Neutrophil (primary cell): ENCODE data around the gene SPAAR.

Source experiments
- H3K27ac ChIP-seq: fragments of 200-600 bp; sonication (generic); 2 replicates; pipeline ENCODE4 v1.5.1; 2016; ENCODE audit warnings: mild to moderate bottlenecking, moderate library complexity
- H3K27me3 ChIP-seq: fragments of 200-600 bp; sonication (generic); 2 replicates; pipeline ENCODE4 v1.6.0; 2016; ENCODE audit warnings: mild to moderate bottlenecking
- H3K36me3 ChIP-seq: fragments of 200-600 bp; sonication (generic); 2 replicates; pipeline ENCODE4 v1.5.1; 2017
- H3K4me1 ChIP-seq, 2 experiments: fragments of 200-600 bp in 1 of 2; sonication (generic) in 1 of 2; 1 replicate in 1 of 2; 2 replicates in 1 of 2; pipeline versions ENCODE4 v1.5.1 to v1.6.1; 2013 to 2016; ENCODE audit warnings: low read depth in 1 of 2, low read length in 1 of 2, mild to moderate bottlenecking in 1 of 2, moderate library complexity in 1 of 2; ENCODE audit not compliant: control insufficient read depth in 1 of 2, insufficient read depth in 1 of 2
- H3K4me3 ChIP-seq, 2 experiments: fragments of 200-600 bp in 1 of 2; sonication (generic) in 1 of 2; 1 replicate in 1 of 2; 2 replicates in 1 of 2; pipeline ENCODE4 v1.5.1; 2013 to 2016; ENCODE audit warnings: low read depth in 1 of 2, low read length in 1 of 2, mild to moderate bottlenecking in 1 of 2, moderate library complexity in 1 of 2
- H3K9me3 ChIP-seq: fragments of 200-600 bp; sonication (generic); 2 replicates; pipeline ENCODE4 v1.5.1; 2016
- TF ChIP-seq, protein P1 (sequence below): fragments of 200-600 bp; sonication (generic); IDR thresholded peaks from 2 replicates; pipeline ENCODE4 v1.5.1; 2016; ENCODE audit warnings: antibody characterized with exemption

Gene SPAAR

DNA sequence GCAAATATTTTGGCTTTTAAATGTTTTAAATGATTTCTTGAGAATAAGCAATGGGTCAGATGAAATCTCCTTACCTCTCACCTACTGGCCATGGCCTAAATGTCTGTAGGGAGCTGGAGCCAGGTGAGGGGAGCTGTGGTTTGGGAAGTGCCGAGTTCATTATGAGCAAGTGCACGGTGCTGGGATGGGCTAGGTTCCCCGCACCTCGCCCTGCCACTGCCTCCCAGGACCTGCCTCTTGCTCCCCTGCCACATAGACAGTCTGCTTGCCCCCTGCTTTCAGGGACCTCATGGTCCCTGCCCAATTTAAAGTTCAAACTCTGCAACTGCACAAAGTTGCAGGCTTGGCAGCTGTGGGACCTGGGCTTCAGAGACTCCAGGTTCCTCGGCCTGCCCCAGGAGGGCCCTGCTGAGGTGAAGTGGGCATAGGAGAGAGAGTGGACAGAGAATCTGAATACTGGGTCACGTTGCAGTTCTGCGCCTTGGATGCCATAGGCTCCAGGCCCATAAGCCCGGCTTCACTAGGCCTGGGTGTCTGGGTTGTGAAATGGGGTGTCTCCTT is 44.5 kb upstream of the SPAAR start:
- Histone ChIP-seq H3K27me3 (peaks cover 93% of the 10 kb centered on the region), H3K4me3 (no peak overlapping the region)
- TF ChIP-seq, protein P1, sequence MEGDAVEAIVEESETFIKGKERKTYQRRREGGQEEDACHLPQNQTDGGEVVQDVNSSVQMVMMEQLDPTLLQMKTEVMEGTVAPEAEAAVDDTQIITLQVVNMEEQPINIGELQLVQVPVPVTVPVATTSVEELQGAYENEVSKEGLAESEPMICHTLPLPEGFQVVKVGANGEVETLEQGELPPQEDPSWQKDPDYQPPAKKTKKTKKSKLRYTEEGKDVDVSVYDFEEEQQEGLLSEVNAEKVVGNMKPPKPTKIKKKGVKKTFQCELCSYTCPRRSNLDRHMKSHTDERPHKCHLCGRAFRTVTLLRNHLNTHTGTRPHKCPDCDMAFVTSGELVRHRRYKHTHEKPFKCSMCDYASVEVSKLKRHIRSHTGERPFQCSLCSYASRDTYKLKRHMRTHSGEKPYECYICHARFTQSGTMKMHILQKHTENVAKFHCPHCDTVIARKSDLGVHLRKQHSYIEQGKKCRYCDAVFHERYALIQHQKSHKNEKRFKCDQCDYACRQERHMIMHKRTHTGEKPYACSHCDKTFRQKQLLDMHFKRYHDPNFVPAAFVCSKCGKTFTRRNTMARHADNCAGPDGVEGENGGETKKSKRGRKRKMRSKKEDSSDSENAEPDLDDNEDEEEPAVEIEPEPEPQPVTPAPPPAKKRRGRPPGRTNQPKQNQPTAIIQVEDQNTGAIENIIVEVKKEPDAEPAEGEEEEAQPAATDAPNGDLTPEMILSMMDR: no peak

DNA sequence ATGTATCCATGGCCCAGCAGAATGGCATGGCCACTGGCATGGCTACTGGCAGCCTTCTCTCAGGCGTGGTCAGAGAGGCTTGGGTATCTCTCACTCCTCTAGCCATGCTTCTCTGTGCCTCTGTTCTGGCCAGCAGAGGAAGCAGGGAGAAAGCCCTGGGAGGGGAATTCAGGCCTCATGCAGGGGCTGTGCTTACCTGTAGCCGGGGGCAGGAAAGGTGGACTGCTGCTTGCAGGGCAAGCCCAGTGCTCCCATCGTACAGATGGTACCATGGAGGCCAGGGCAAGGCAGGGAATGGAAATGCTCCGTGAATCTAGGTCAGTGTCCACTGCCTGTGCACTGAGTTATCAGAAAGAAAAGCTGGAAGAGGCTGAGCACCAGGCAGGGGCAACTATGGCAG is 41.8 kb upstream of the SPAAR start:
- Histone ChIP-seq H3K4me3 (no peak overlapping the region), H3K4me1 (no peaks in the 10 kb centered on the region), H3K9me3 (no peaks in the 10 kb centered on the region), H3K36me3 (no peaks in the 10 kb centered on the region), H3K27ac (no peak overlapping the region), H3K27me3 (peaks cover 92% of the 10 kb centered on the region)
- TF ChIP-seq, protein P1: no peak

More for the DNA sequence above, 44.5 kb upstream of the SPAAR start:
- no peak overlapping the region for H3K27ac ChIP-seq
- H3K36me3 ChIP-seq: no peaks in the 10 kb centered on the region
- H3K4me1 ChIP-seq: no peaks in the 10 kb centered on the region
- H3K9me3 ChIP-seq: no peaks in the 10 kb centered on the region

DNA sequence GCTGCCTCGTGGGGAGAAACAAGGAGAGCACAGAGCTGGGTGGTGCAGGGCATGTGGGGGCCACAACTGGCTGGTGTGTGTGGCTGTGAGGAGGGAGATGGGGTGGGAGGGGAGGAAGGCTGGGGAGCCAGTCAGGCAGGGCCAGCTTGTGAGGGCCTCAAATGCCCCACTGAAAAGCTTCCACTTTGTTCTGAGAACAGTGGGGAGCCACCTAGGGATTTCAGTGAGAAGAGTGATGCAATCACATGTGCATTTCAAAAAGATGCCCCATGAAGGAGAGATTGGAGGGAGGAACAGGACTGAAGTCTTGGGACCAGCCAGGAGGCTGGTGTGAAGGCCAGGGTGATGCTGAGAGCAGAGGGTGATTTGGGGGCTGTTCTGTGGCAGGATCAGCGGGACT is 40.4 kb upstream of the SPAAR start:
- no peaks in the 10 kb centered on the region for H3K4me1 ChIP-seq
- H3K36me3 ChIP-seq: no peaks in the 10 kb centered on the region
- H3K9me3 ChIP-seq: no peaks in the 10 kb centered on the region
- H3K27me3 ChIP-seq: peaks cover 92% of the 10 kb centered on the region
- TF ChIP-seq, protein P1: no peak
- H3K4me3 ChIP-seq: no peak overlapping the region
- H3K27ac ChIP-seq: no peak overlapping the region

DNA sequence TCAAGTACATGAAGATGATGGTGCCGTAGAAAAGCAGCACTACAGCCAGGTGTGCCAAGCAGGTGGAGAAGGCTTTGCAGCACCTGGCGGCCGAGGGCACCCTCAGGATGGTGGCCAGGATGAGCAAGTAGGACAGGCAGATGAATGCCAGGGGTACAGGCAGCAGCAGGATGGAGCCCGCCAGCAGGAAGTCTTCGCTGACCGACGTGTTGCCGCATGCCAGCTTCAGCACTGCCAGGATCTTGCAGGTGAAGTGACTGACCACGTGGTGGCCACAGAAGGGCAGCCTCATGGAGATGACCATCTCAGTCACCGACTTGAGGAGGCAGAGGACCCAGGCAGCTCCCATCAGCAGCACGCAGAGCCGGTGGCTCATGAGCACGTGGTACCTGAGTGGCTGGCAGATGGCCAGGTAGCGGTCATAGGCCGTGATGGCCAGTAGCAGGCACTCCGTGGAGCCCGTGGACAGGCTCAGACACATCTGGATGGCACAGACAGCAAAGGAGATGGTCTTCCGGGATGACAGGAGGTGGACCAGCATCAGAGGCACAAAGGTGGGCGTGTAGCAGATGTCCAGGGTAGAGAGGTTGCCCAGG is 39.6 kb upstream of the SPAAR start:
- no peaks in the 10 kb centered on the region for H3K4me1 ChIP-seq
- TF ChIP-seq, protein P1: no peak
- no peak overlapping the region for H3K4me3 ChIP-seq
- H3K9me3 ChIP-seq: no peaks in the 10 kb centered on the region
- H3K27ac ChIP-seq: no peak overlapping the region
- H3K36me3 ChIP-seq: no peaks in the 10 kb centered on the region
- H3K27me3 ChIP-seq: peaks cover 92% of the 10 kb centered on the region

DNA sequence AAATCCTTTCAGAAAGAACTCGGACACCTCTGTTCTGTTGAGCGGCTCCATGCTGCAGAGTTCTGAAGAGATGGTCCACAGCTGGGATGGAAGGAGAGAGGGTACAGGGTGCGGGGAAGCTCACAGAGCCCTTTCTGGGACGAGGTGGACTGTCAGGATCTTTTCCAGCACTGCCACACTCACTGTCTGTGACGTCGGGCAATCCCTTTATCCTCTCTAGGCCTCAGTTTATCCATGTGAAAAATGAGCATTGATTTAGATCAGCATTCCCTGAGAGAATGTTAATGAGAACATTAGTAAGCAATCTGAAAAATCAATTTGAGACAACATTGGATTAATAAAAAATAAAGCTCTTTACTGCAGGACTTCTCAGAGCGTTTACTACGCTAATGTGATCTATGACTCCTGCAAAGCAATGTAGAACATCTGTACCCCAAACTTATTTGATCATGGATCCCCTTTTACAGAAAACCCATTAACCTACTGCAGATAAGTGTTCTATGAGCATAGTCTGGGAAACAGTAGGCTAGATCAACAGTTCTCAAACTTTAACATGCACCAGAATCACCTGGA is 38.9 kb upstream of the SPAAR start, which contains the start of gene OR13J1:
OR13J1 (minus strand) TSS at position 51 of the 573 bp plus-strand sequence; CDS start at position 51, 0 bp downstream.
- H3K27me3 ChIP-seq: peaks cover 92% of the 10 kb centered on the region
- no peaks in the 10 kb centered on the region for H3K9me3 ChIP-seq
- TF ChIP-seq, protein P1: no peak
- no peaks in the 10 kb centered on the region for H3K4me1 ChIP-seq
- H3K27ac ChIP-seq: no peak within 1 kb of the TSS
- H3K36me3 ChIP-seq: no peaks in the 10 kb centered on the region
- H3K4me3 ChIP-seq: no peak within 1 kb of the TSS
